ENCODE data around the gene SLC3A2.

SLC3A2 gene

GRCh38 chr11:62874851-62875250 lies 5.8 kb upstream of the SLC3A2 start:
- DNase-seq (ENCODE audit: low spot score): no peak
- in situ Hi-C loops (cut with MboI; ENCODE audit: low pct_unique_long_range_greater_than_20kb, low sequenced_read_pairs, unreplicated experiment): loop anchor here (25.0 kb wide), 1 partner anchor 463 kb away; the partner anchor contains the start of gene SCGB1A1

GRCh38 chr11:62875698-62876478 lies 4.8 kb upstream of the SLC3A2 start:
- TF ChIP-seq, protein P1, sequence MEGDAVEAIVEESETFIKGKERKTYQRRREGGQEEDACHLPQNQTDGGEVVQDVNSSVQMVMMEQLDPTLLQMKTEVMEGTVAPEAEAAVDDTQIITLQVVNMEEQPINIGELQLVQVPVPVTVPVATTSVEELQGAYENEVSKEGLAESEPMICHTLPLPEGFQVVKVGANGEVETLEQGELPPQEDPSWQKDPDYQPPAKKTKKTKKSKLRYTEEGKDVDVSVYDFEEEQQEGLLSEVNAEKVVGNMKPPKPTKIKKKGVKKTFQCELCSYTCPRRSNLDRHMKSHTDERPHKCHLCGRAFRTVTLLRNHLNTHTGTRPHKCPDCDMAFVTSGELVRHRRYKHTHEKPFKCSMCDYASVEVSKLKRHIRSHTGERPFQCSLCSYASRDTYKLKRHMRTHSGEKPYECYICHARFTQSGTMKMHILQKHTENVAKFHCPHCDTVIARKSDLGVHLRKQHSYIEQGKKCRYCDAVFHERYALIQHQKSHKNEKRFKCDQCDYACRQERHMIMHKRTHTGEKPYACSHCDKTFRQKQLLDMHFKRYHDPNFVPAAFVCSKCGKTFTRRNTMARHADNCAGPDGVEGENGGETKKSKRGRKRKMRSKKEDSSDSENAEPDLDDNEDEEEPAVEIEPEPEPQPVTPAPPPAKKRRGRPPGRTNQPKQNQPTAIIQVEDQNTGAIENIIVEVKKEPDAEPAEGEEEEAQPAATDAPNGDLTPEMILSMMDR (IDR thresholded peaks at IDR 0.05; ENCODE audit: extremely low read depth, insufficient read depth, missing control alignments): no peak

More at GRCh38 chr11:62874851-62875250, 5.8 kb upstream of the SLC3A2 start:
- TF ChIP-seq, protein P1 (IDR thresholded peaks at IDR 0.05; ENCODE audit: extremely low read depth, insufficient read depth, missing control alignments): no peak

GRCh38 chr11:62876712-62877111 lies 4.0 kb upstream of the SLC3A2 start:
- no peak for DNase-seq (ENCODE audit: low spot score)
- in situ Hi-C loops (cut with MboI; ENCODE audit: low pct_unique_long_range_greater_than_20kb, low sequenced_read_pairs, unreplicated experiment): no loop called here
- TF ChIP-seq, protein P1 (IDR thresholded peaks at IDR 0.05; ENCODE audit: extremely low read depth, insufficient read depth, missing control alignments): no peak

More at GRCh38 chr11:62875698-62876478, 4.8 kb upstream of the SLC3A2 start:
- in situ Hi-C loops (cut with MboI; ENCODE audit: low pct_unique_long_range_greater_than_20kb, low sequenced_read_pairs, unreplicated experiment): no loop called here
- DNase-seq (ENCODE audit: low spot score): no peak

GRCh38 chr11:62879235-62879978 lies 1.3 kb upstream of the SLC3A2 start:
- TF ChIP-seq, protein P1 (IDR thresholded peaks at IDR 0.05; ENCODE audit: extremely low read depth, insufficient read depth, missing control alignments): no peak
- no peak for DNase-seq (ENCODE audit: low spot score)
- in situ Hi-C loops (cut with MboI; ENCODE audit: low pct_unique_long_range_greater_than_20kb, low sequenced_read_pairs, unreplicated experiment): no loop called here

DNA sequence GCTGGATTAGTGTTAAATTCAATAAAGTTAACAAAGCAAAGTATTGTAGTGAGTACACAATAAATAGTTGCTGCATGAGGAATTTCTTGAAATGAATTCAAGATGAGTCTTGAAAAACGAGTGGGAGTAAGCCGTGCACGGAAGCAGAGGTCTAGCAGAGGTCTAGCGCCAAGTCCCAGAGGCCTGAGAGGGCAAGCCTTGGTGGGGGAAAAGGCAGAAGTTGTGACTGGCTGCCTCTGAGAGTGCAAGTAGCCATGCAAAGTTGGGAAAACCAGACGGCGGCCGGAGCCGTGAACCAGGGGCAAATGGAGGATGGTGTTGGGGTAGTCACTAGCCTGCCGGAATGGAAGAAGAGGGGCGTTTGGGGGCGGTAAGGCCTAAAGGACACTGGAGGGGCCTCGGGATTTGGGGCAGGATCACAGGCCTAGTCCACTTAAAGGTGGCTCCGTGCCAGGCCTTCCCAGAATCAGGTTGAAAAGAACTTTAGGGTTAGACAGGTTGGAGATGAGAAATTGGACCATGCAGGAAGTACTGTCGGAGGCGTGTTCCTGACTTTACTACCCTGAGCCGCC lies 379 bp upstream of the SLC3A2 start:
- TF ChIP-seq, protein P1 (IDR thresholded peaks at IDR 0.05; ENCODE audit: extremely low read depth, insufficient read depth, missing control alignments): no peak
- peak; percentile 67 for DNase-seq (ENCODE audit: low spot score)
- in situ Hi-C loops (cut with MboI; ENCODE audit: low pct_unique_long_range_greater_than_20kb, low sequenced_read_pairs, unreplicated experiment): no loop called here

DNA sequence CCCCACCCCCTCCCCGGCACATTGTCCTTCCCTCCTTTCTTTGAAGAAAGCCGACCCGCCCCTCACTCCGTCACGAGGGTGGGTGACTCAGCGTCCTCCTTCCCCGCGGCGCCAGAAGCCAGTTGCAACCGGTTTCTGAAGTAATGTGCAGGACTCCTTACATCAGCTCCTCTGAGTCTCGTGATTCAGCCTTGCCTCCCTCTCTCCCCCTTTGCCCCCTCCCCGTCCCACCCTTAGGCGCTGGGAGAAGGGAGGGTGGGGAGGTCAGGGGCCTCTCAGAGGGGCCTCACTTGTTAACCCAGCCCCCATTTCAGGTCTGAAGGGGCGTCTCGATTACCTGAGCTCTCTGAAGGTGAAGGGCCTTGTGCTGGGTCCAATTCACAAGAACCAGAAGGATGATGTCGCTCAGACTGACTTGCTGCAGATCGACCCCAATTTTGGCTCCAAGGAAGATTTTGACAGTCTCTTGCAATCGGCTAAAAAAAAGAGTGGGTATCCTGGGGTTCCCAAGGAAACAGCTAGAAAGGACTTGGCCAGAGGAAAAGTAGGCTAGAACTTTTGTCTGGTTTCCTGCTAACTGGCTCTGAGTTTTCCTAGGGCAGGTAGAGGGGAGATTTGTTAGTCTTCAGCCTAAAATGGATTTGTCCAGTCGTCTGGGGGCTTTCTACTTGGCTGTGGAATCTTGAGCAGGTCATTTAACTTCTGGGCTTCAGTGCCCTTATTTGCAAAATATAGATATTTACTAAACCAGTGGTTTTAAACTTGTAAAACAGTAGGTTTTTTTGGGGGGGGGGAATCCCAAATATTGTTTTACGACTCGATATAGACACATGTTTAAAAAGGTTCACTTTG lies 1.1 kb downstream of the SLC3A2 start:
- TF ChIP-seq, protein P1 (IDR thresholded peaks at IDR 0.05; ENCODE audit: extremely low read depth, insufficient read depth, missing control alignments): no peak
- peak; percentile 90 for DNase-seq (ENCODE audit: low spot score)
- in situ Hi-C loops (cut with MboI; ENCODE audit: low pct_unique_long_range_greater_than_20kb, low sequenced_read_pairs, unreplicated experiment): no loop called here
